ENCODE measurements around the gene MAPKAPK2. TPM values are rescaled to one million over a fixed set of nuclear protein-coding genes. Genes with fewer than 3 reads are reported as not detected.

Gene MAPKAPK2
- total and polyA plus RNA-seq, 2 experiments from 2014 or later, result 7.5 to 63.3 TPM

GRCh38 chr1:206654828-206655227, 29.9 kb upstream of the MAPKAPK2 start:
- H3K27me3 ChIP-seq (replicated peaks; ENCODE audit: insufficient read depth), result no peaks in the 10 kb centered on the region
- no peaks in the 10 kb centered on the region for H3K4me1 ChIP-seq (ENCODE audit: insufficient read depth)
- H4K20me1 ChIP-seq (ENCODE audit: insufficient read depth), result no peaks in the 10 kb centered on the region
- H3K79me2 ChIP-seq (ENCODE audit: insufficient read depth), result peaks cover 15% of the 10 kb centered on the region
- DNase-seq, result no peak
- H2AFZ ChIP-seq, result no peak overlapping the region
- H3K9ac ChIP-seq, result no peak overlapping the region
- H3K9me2 ChIP-seq (ENCODE audit: insufficient read depth), result no peaks in the 10 kb centered on the region
- no peak overlapping the region for H3K4me2 ChIP-seq (ENCODE audit: unreplicated experiment)
- H3K4me3 ChIP-seq, result no peak overlapping the region
- WGBS, 2 experiments (ENCODE audit: low coverage in 1 of 2, low lambda C conversion rate in 2 of 2, missing lambda C conversion rate in 2 of 2), result 80 to 83% methylated on average over 2 of the region's 2 CpGs
- peaks cover 11% of the 10 kb centered on the region for H3F3A ChIP-seq (ENCODE audit: insufficient read depth)
- no peak overlapping the region for H3K27ac ChIP-seq
- no peaks in the 10 kb centered on the region for H3K36me3 ChIP-seq (ENCODE audit: low read depth)
- in situ Hi-C loops (cut with MboI), result no loop called here
- H3K9me3 ChIP-seq (ENCODE audit: low read depth), result no peaks in the 10 kb centered on the region
- TF ChIP-seq EZH2 (IDR thresholded peaks at IDR 0.05; ENCODE audit: insufficient read depth, poor library complexity, severe bottlenecking) (no peak), EZH2phosphoT487 (IDR thresholded peaks at IDR 0.05; ENCODE audit: insufficient read depth, low read depth) (no peak)

DNA sequence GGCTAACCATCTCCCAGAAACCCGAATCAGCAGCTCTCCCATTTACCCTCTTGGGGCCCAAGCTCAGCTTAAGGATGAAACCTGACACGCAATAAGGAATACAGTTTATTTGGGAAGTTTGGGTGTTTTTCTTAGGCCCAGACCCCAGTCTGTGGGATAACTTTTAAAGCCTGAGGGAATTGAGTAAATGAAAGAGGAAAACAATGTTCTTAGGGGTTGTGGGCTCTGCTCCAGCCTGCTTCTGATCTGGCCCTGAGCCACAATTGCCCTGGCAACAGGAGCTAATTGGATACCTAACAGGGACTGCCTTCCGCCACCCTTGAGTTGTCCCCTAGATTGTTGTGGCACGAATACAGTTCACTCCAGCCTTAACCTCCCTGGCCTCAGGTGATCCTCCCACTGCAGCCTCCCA, 29.2 kb upstream of the MAPKAPK2 start:
- H3K9me2 ChIP-seq (ENCODE audit: insufficient read depth), result no peaks in the 10 kb centered on the region
- no peak overlapping the region for H3K4me2 ChIP-seq (ENCODE audit: unreplicated experiment)
- no peak overlapping the region for H3K4me3 ChIP-seq
- H3K27ac ChIP-seq, result no peak overlapping the region
- TF ChIP-seq EZH2 (IDR thresholded peaks at IDR 0.05; ENCODE audit: insufficient read depth, poor library complexity, severe bottlenecking) (no peak), EZH2phosphoT487 (IDR thresholded peaks at IDR 0.05; ENCODE audit: insufficient read depth, low read depth) (no peak)
- H2AFZ ChIP-seq, result no peak overlapping the region
- H3K4me1 ChIP-seq (ENCODE audit: insufficient read depth), result no peaks in the 10 kb centered on the region
- 90 to 95% methylated on average over 4 of the region's 4 CpGs for WGBS, 2 experiments (ENCODE audit: low coverage in 1 of 2, low lambda C conversion rate in 2 of 2, missing lambda C conversion rate in 2 of 2)
- H3K9ac ChIP-seq, result no peak overlapping the region
- H3K27me3 ChIP-seq (replicated peaks; ENCODE audit: insufficient read depth), result no peaks in the 10 kb centered on the region
- peaks cover 10% of the 10 kb centered on the region; the same call in 1 of the 2 replicates for H3K79me2 ChIP-seq (ENCODE audit: insufficient read depth)
- no peaks in the 10 kb centered on the region for H3K9me3 ChIP-seq (ENCODE audit: low read depth)
- in situ Hi-C loops (cut with MboI), result no loop called here
- H3K36me3 ChIP-seq (ENCODE audit: low read depth), result no peaks in the 10 kb centered on the region
- peaks cover 11% of the 10 kb centered on the region for H3F3A ChIP-seq (ENCODE audit: insufficient read depth)
- no peaks in the 10 kb centered on the region for H4K20me1 ChIP-seq (ENCODE audit: insufficient read depth)
- DNase-seq, result no peak

- H3F3A ChIP-seq (ENCODE audit: insufficient read depth), result peaks cover 11% of the 10 kb centered on the region
- H3K36me3 ChIP-seq (ENCODE audit: low read depth), result no peaks in the 10 kb centered on the region
- TF ChIP-seq EZH2 (IDR thresholded peaks at IDR 0.05; ENCODE audit: insufficient read depth, poor library complexity, severe bottlenecking), result no peak
- no peak for TF ChIP-seq EZH2phosphoT487 (IDR thresholded peaks at IDR 0.05; ENCODE audit: insufficient read depth, low read depth)
- no peaks in the 10 kb centered on the region for H3K9me2 ChIP-seq (ENCODE audit: insufficient read depth)
- H3K27me3 ChIP-seq (replicated peaks; ENCODE audit: insufficient read depth), result no peaks in the 10 kb centered on the region
- no peak for DNase-seq
- in situ Hi-C loops (cut with MboI), result no loop called here
- H3K9me3 ChIP-seq (ENCODE audit: low read depth), result no peaks in the 10 kb centered on the region
- no peaks in the 10 kb centered on the region for H3K4me1 ChIP-seq (ENCODE audit: insufficient read depth)
- no peaks in the 10 kb centered on the region for H4K20me1 ChIP-seq (ENCODE audit: insufficient read depth)
- H3K4me3 ChIP-seq, result no peak overlapping the region
- no peak overlapping the region for H3K9ac ChIP-seq
- H2AFZ ChIP-seq, result no peak overlapping the region
- H3K4me2 ChIP-seq (ENCODE audit: unreplicated experiment), result no peak overlapping the region
- 0 out of 2 replicates have a peak, but pooled peaks cover under 1% of the 10 kb centered on the region for H3K79me2 ChIP-seq (ENCODE audit: insufficient read depth)
- WGBS, 2 experiments (ENCODE audit: low coverage in 1 of 2, low lambda C conversion rate in 2 of 2, missing lambda C conversion rate in 2 of 2), result 74 to 82% methylated on average over 3 of the region's 3 CpGs
- H3K27ac ChIP-seq, result no peak overlapping the region
Observed at GRCh38 chr1:206656936-206657335, 27.8 kb upstream of the MAPKAPK2 start.

- Histone ChIP-seq H3K4me2 (ENCODE audit: unreplicated experiment) (no peak overlapping the region), H3K9me3 (ENCODE audit: low read depth) (no peaks in the 10 kb centered on the region), H3K36me3 (ENCODE audit: low read depth) (no peaks in the 10 kb centered on the region), H3K9me2 (ENCODE audit: insufficient read depth) (no peaks in the 10 kb centered on the region), H3K79me2 (ENCODE audit: insufficient read depth) (no peaks in the 10 kb centered on the region), H3K27ac (no peak overlapping the region), H3F3A (ENCODE audit: insufficient read depth) (peaks cover 15% of the 10 kb centered on the region), H3K4me1 (ENCODE audit: insufficient read depth) (no peaks in the 10 kb centered on the region), H3K27me3 (replicated peaks; ENCODE audit: insufficient read depth) (no peaks in the 10 kb centered on the region; the same call in 1 of the 2 replicates), H3K9ac (no peak overlapping the region), H3K4me3 (no peak overlapping the region), H4K20me1 (ENCODE audit: insufficient read depth) (no peaks in the 10 kb centered on the region), H2AFZ (no peak overlapping the region)
- peak; percentile 28 for DNase-seq
- in situ Hi-C loops (cut with MboI), result no loop called here
- TF ChIP-seq EZH2phosphoT487 (IDR thresholded peaks at IDR 0.05; ENCODE audit: insufficient read depth, low read depth), result no peak
- TF ChIP-seq EZH2 (IDR thresholded peaks at IDR 0.05; ENCODE audit: insufficient read depth, poor library complexity, severe bottlenecking), result no peak
- WGBS, 2 experiments (ENCODE audit: low coverage in 1 of 2, low lambda C conversion rate in 2 of 2, missing lambda C conversion rate in 2 of 2), result 31 to 32% methylated on average over 6 of the region's 6 CpGs
Observed at GRCh38 chr1:206657751-206658150, 27.0 kb upstream of the MAPKAPK2 start.

Data from GM23248 (cell line).